ENCODE results near the gene BCCIP. TPM values are rescaled to one million over a fixed set of nuclear protein-coding genes. Genes with fewer than 3 reads are reported as not detected.

BCCIP gene
- total and polyA plus RNA-seq, 2 of the 8 experiments (the other 6 are each of a cell fraction or from before 2014, with no cell fraction given), result 33.9 to 120 TPM

DNA sequence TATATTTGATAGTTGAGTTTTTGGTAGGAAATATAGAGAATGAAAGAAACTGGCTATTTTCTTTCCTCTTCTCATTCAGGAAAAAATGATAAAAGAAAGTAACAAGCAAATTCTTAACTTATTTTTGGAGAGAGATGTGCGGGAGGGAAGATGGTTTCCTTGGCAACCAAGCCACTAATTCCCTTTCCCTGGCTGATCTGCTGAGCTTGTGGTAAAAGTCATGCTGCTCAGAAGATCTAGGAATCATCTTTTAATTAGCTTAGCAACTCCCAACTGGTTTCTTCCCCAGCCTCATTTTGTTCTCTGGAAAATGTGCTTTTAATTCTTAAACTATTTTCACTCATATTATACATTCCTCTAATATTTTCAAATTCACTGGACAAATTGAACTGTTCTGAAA, 12.1 kb upstream of the BCCIP start:
- ChIA-PET POLR2A (ENCODE audit: partially characterized antibody) (interaction anchor here (1.5 kb wide), 1 partner anchor 10 kb away, joined by 4 read pairs; no protein-coding TSS in a partner anchor), CTCF (ENCODE audit: partially characterized antibody) (no interaction called here)
- no peak overlapping the region for H2BK5ac ChIP-seq (ENCODE audit: low read depth, low read length)
- H2AFZ ChIP-seq (ENCODE audit: low read length), result no peak overlapping the region
- H3K56ac ChIP-seq (replicated peaks; ENCODE audit: insufficient read length, low read depth, low read length), result no peak overlapping the region
- FAIRE-seq, result no peak
- peaks cover 2 to 41% (median 24%) of the 10 kb centered on the region in 4 experiments; a peak in 6 of 8 replicates for H3K36me3 ChIP-seq (ENCODE audit: control insufficient read depth in 2 of 4, insufficient read depth in 4 of 4, low read length in 3 of 4)
- TF ChIP-seq SP4 (IDR thresholded peaks at IDR 0.05; ENCODE audit: low read length) (no peak), POU5F1 (IDR thresholded peaks at IDR 0.05; ENCODE audit: low read depth, low read length) (no peak), CBX5 (IDR thresholded peaks at IDR 0.05; ENCODE audit: low read depth, low read length) (no peak), SIX5 (IDR thresholded peaks at IDR 0.05; ENCODE audit: low read depth, low read length) (no peak), YY1 (IDR thresholded peaks at IDR 0.05; ENCODE audit: low read depth, low read length) (no peak), TAF7 (optimal IDR thresholded peaks at IDR 0.05; ENCODE audit: borderline replicate concordance, low read depth, low read length) (no peak), SUZ12 (IDR thresholded peaks at IDR 0.05; ENCODE audit: low read length) (no peak), CEBPB (IDR thresholded peaks at IDR 0.05; ENCODE audit: low read depth, low read length) (no peak), JUND (IDR thresholded peaks at IDR 0.05; ENCODE audit: low read length) (no peak), JUN (IDR thresholded peaks at IDR 0.05; ENCODE audit: low read depth, low read length) (no peak), EZH2 (IDR thresholded peaks at IDR 0.05; ENCODE audit: low read depth, low read length, severe bottlenecking) (no peak), SP2 (IDR thresholded peaks at IDR 0.05; ENCODE audit: low read length) (no peak)
- H3K79me1 ChIP-seq (ENCODE audit: low read depth, low read length), result no peaks in the 10 kb centered on the region
- H3K4me3 ChIP-seq (ENCODE audit: extremely low read depth in 1 of 4, insufficient read depth in 2 of 4, low read depth in 3 of 4, low read length in 4 of 4), result no peak overlapping the region
- H3K4ac ChIP-seq (replicated peaks; ENCODE audit: insufficient read length, low read depth, low read length), result no peak overlapping the region
- no peak overlapping the region for H4K8ac ChIP-seq (ENCODE audit: extremely low read depth, insufficient read depth, low read length)
- H3K79me2 ChIP-seq (ENCODE audit: control insufficient read depth in 1 of 2, insufficient read depth in 2 of 2, low read length in 2 of 2), result no peaks in the 10 kb centered on the region
- H3K4me1 ChIP-seq (replicated peaks in 1 of 4; ENCODE audit: control insufficient read depth in 3 of 4, insufficient read depth in 4 of 4, low read length in 3 of 4), result no peaks in the 10 kb centered on the region
- WGBS, 2 experiments (ENCODE audit: extremely low coverage in 1 of 2, insufficient coverage in 1 of 2, insufficient read length in 1 of 2, insufficient replicate concordance in 2 of 2, low coverage in 1 of 2, low lambda C conversion rate in 2 of 2, missing lambda C conversion rate in 1 of 2), result 88% methylated on average over 1 of the region's 1 CpG; no CpG with 5 or more reads in 1 of the 2 experiments
- no peaks in the 10 kb centered on the region for H3K9me3 ChIP-seq (ENCODE audit: insufficient read depth in 2 of 2, low read depth in 1 of 2, low read length in 1 of 2)
- no peak overlapping the region for H4K5ac ChIP-seq (ENCODE audit: insufficient read length, low read depth, low read length)
- H3K18ac ChIP-seq (ENCODE audit: extremely low read depth, low read length), result no peak overlapping the region
- H2BK12ac ChIP-seq (ENCODE audit: low read depth, low read length), result no peak overlapping the region
- H3K23ac ChIP-seq (ENCODE audit: insufficient read length), result no peak overlapping the region
- H4K91ac ChIP-seq (replicated peaks; ENCODE audit: insufficient read length, low read length), result no peak overlapping the region
- H4K20me1 ChIP-seq (replicated peaks in 1 of 2; ENCODE audit: control insufficient read depth in 1 of 2, insufficient read depth in 2 of 2, low read length in 2 of 2), result peaks cover 0 to under 1% of the 10 kb centered on the region in 2 experiments
- H3K27ac ChIP-seq (ENCODE audit: low read depth, low read length), result no peak overlapping the region
- H3K4me2 ChIP-seq (ENCODE audit: insufficient read depth in 1 of 2, low read depth in 2 of 2, low read length in 2 of 2), result no peak overlapping the region
- no peak overlapping the region for H3K14ac ChIP-seq (ENCODE audit: insufficient read length)
- no peak overlapping the region for H2BK20ac ChIP-seq (ENCODE audit: low read length)
- no peak overlapping the region for H2BK120ac ChIP-seq (replicated peaks; ENCODE audit: low read depth, low read length)
- DNase-seq (ENCODE audit: low read depth in 1 of 2, low spot score in 2 of 2), result no peak
- no peaks in the 10 kb centered on the region for H3K27me3 ChIP-seq (replicated peaks in 1 of 4; ENCODE audit: control insufficient read depth in 3 of 4, extremely low read depth in 1 of 4, insufficient read depth in 3 of 4, low read length in 3 of 4)
- no peak overlapping the region for H2BK15ac ChIP-seq (ENCODE audit: low read length)
- no peaks in the 10 kb centered on the region for H3K23me2 ChIP-seq (ENCODE audit: low read depth, low read length)
- no peak overlapping the region for H3K9ac ChIP-seq (replicated peaks in 1 of 4; ENCODE audit: extremely low read depth in 1 of 4, low read depth in 3 of 4, low read length in 3 of 4)
- no peak overlapping the region for H2AK5ac ChIP-seq (ENCODE audit: low read depth, low read length)

Measured in H1 (cell line).